Measurements from ENCODE around the gene SH3RF3.

DNA sequence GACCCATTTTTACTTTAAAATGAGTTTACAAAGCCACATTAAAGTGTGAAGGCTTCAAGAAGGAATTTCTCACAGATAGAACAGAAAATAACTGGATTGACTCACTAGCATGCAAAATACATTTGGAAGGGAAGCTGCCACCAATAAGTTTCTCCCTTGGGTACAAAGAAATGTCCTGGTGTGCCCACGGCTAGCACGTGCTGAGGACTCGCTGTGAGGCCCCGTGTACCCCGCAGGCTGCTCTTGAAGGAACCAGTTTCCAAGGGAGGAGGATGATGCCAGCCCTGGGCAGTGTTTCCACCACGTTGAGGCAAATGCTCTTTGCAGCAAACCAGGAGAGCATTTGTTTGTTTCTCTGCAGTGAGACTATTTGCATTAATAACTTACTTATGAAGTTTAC is 207.3 kb downstream of the SH3RF3 start:
- TF ChIP-seq CTCF (IDR thresholded peaks at IDR 0.05) (no peak), EZH2phosphoT487 (IDR thresholded peaks at IDR 0.05) (no peak), EZH2 (IDR thresholded peaks at IDR 0.05) (no peak)
